Measurements from ENCODE around the gene CMTM3.

The CMTM3 gene

GRCh38 chr16:66603537-66604375, 748 bp upstream of the CMTM3 start:
- H3K79me2 ChIP-seq (ENCODE audit: insufficient read depth, low read depth): no peaks in the 10 kb centered on the region
- H3K9ac ChIP-seq: peak overlapping the region; percentile 52; the same call in 1 of the 2 replicates
- no peak overlapping the region for H3K4me3 ChIP-seq (IDR thresholded peaks at IDR 0.05; ENCODE audit: insufficient read depth, low read depth, low read length)
- H3K4me1 ChIP-seq (ENCODE audit: low read depth, poor library complexity, severe bottlenecking): peaks cover 20% of the 10 kb centered on the region
- no peaks in the 10 kb centered on the region for H3K36me3 ChIP-seq (ENCODE audit: insufficient read depth)
- H2AFZ ChIP-seq (ENCODE audit: low read depth): peak overlapping the region; percentile 72
- no peaks in the 10 kb centered on the region; the same call in 1 of the 2 replicates for H3K27me3 ChIP-seq (ENCODE audit: insufficient read depth, low read depth)
- H4K20me1 ChIP-seq (ENCODE audit: insufficient read depth): no peaks in the 10 kb centered on the region
- 0 out of 2 replicates have a peak overlapping the region, but pooled peaks have one; percentile 8 for H3K27ac ChIP-seq
- TF ChIP-seq, protein P1, sequence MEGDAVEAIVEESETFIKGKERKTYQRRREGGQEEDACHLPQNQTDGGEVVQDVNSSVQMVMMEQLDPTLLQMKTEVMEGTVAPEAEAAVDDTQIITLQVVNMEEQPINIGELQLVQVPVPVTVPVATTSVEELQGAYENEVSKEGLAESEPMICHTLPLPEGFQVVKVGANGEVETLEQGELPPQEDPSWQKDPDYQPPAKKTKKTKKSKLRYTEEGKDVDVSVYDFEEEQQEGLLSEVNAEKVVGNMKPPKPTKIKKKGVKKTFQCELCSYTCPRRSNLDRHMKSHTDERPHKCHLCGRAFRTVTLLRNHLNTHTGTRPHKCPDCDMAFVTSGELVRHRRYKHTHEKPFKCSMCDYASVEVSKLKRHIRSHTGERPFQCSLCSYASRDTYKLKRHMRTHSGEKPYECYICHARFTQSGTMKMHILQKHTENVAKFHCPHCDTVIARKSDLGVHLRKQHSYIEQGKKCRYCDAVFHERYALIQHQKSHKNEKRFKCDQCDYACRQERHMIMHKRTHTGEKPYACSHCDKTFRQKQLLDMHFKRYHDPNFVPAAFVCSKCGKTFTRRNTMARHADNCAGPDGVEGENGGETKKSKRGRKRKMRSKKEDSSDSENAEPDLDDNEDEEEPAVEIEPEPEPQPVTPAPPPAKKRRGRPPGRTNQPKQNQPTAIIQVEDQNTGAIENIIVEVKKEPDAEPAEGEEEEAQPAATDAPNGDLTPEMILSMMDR (conservative IDR thresholded peaks at IDR 0.05; ENCODE audit: low read depth, low read length): no peak
- H3K4me2 ChIP-seq: peak overlapping the region; percentile 71

- no peaks in the 10 kb centered on the region; the same call in 1 of the 2 replicates for H3K27me3 ChIP-seq (ENCODE audit: insufficient read depth, low read depth)
- H3K27ac ChIP-seq: no peak overlapping the region
- H4K20me1 ChIP-seq (ENCODE audit: insufficient read depth): no peaks in the 10 kb centered on the region
- H3K79me2 ChIP-seq (ENCODE audit: insufficient read depth, low read depth): no peaks in the 10 kb centered on the region
- TF ChIP-seq, protein P1 (conservative IDR thresholded peaks at IDR 0.05; ENCODE audit: low read depth, low read length): no peak; the same call in 1 of the 2 replicates
- H3K4me3 ChIP-seq (IDR thresholded peaks at IDR 0.05; ENCODE audit: insufficient read depth, low read depth, low read length): no peak overlapping the region
- H3K9ac ChIP-seq: peak overlapping the region; percentile 30; the same call in 1 of the 2 replicates
- H3K36me3 ChIP-seq (ENCODE audit: insufficient read depth): no peaks in the 10 kb centered on the region
- peak overlapping the region; percentile 72 for H2AFZ ChIP-seq (ENCODE audit: low read depth)
- H3K4me1 ChIP-seq (ENCODE audit: low read depth, poor library complexity, severe bottlenecking): peaks cover 23% of the 10 kb centered on the region
- H3K4me2 ChIP-seq: peak overlapping the region; percentile 33; the same call in 1 of the 2 replicates
Observed at GRCh38 chr16:66605177-66605978, 874 bp downstream of the CMTM3 start.

- Histone ChIP-seq H3K4me3 (IDR thresholded peaks at IDR 0.05; ENCODE audit: insufficient read depth, low read depth, low read length) (no peak overlapping the region), H3K4me2 (no peak overlapping the region), H3K36me3 (ENCODE audit: insufficient read depth) (no peaks in the 10 kb centered on the region), H3K27ac (no peak overlapping the region), H3K27me3 (ENCODE audit: insufficient read depth, low read depth) (no peaks in the 10 kb centered on the region; the same call in 1 of the 2 replicates), H3K79me2 (ENCODE audit: insufficient read depth, low read depth) (no peaks in the 10 kb centered on the region), H4K20me1 (ENCODE audit: insufficient read depth) (no peaks in the 10 kb centered on the region), H3K9ac (no peak overlapping the region), H2AFZ (ENCODE audit: low read depth) (no peak overlapping the region), H3K4me1 (ENCODE audit: low read depth, poor library complexity, severe bottlenecking) (peaks cover 23% of the 10 kb centered on the region)
- TF ChIP-seq, protein P1 (conservative IDR thresholded peaks at IDR 0.05; ENCODE audit: low read depth, low read length): no peak
Observed at GRCh38 chr16:66605979-66606751, 1.7 kb downstream of the CMTM3 start.
